K562 (cell line): ENCODE data around the gene YPEL1. TPM values are rescaled to one million over a fixed set of nuclear protein-coding genes. Genes with fewer than 3 reads are reported as not detected.

Experiments used
- IRF1 ChIP-seq: sonication (generic); formaldehyde crosslinking; IDR thresholded peaks from 2 replicates; pipeline ENCODE4 v1.8.0; 2022; ENCODE audit warnings: missing genetic modification reagents, mild to moderate bottlenecking, borderline replicate concordance
- MED1 ChIP-seq: sonication (generic); formaldehyde crosslinking; IDR thresholded peaks from 2 replicates; pipeline ENCODE4 v1.8.1; 2023; ENCODE audit warnings: missing genetic modification reagents, borderline replicate concordance
- POLR2G ChIP-seq: fragments of 200-400 bp; formaldehyde crosslinking; IDR thresholded peaks from 2 replicates; pipeline ENCODE4 v1.6.1; 2017; ENCODE audit warnings: low read depth, mild to moderate bottlenecking, antibody characterized with exemption, low read length, moderate library complexity
- PRDM10 ChIP-seq: fragments of 450-650 bp; IDR thresholded peaks from 2 replicates; pipeline ENCODE4 v1.6.1; 2018; ENCODE audit not compliant: partially characterized antibody
- RBM22 ChIP-seq: fragments of 200-400 bp; formaldehyde crosslinking; IDR thresholded peaks from 2 replicates; pipeline ENCODE4 v1.6.1; 2018; ENCODE audit warnings: low read length, low read depth; ENCODE audit not compliant: poor library complexity, severe bottlenecking
- REST ChIP-seq, 2 experiments: fragments of 450-650 bp; formaldehyde crosslinking in 1 of 2; IDR thresholded peaks; 2 replicates each; pipeline versions ENCODE4 v1.4.0 to v1.6.1; 2014 to 2020; ENCODE audit warnings: mild to moderate bottlenecking in 2 of 2, borderline replicate concordance in 1 of 2, low read depth in 1 of 2
- TEAD2 ChIP-seq: fragments of 450-650 bp; IDR thresholded peaks from 2 replicates; pipeline ENCODE4 v1.6.1; 2016; ENCODE audit warnings: missing genetic modification characterization, control low read depth, missing compliant biosample characterization
- ZZZ3 ChIP-seq: fragments of 450-650 bp; IDR thresholded peaks from 2 replicates; pipeline ENCODE4 v1.6.1; 2016; ENCODE audit warnings: antibody characterized with exemption, mild to moderate bottlenecking, moderate library complexity
- polyA plus RNA-seq, 8 experiments: library from polyadenylated mRNA; depleted of rRNA in 4 of 8; stranded (reverse) in 5 of 8; unstranded in 3 of 8; fragments of >200 nt; fragmentation: Nextera tagmentation in 2 of 8; fragmentation: Illumina TruSeq in 1 of 8; extraction: Ambion mirVana in 2 of 8; extraction: Trizol in 1 of 8; gene quantifications; 2 replicates each; pipeline versions ENCODE4 v1.2.1 to v1.2.3, GENCODE V29; 2011 to 2014; ENCODE audit warnings: inconsistent platforms in 1 of 8, missing spikeins in 1 of 8
- total RNA-seq, 7 experiments: library from RNA; depleted of rRNA in 6 of 7; stranded (reverse); fragments of >200 nt in 6 of 7; fragmentation: Illumina TruSeq in 2 of 7; extraction: Trizol in 2 of 7; gene quantifications; 2 replicates each; pipeline versions ENCODE4 v1.2.1 to v1.2.3, GENCODE V29; 2011 to 2021; ENCODE audit warnings: low replicate concordance in 1 of 7
- TF ChIP-seq, protein P1 (sequence below): fragments of 450-650 bp; formaldehyde crosslinking; IDR thresholded peaks from 2 replicates; pipeline ENCODE4 v1.4.0; 2020; ENCODE audit warnings: mild to moderate bottlenecking, moderate library complexity

Gene YPEL1
- total and polyA plus RNA-seq, 9 of the 15 experiments (the other 6 are each of a cell fraction or from before 2014, with no cell fraction given), result 0.07 to 2.2 (median 0.46) TPM

DNA sequence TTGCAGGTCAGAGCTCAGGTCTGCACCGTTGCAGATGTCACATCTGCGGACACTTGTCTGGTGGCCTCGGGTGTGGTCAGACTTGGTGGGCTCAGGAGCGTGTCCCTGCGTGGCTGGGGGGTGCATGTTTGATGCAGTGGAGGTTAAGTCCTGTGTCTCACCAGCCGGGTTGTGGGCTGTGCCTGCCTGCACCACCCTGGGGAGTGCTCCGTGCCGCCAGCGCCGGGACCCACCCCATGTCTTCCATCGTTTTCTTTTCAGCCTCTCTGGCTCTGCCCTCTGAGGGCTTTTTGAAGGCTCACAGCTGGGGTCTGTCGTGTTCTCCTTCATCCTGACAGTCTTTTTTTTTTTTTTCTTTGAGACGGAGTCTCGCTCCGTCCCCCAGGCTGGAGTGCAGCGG is 43.8 kb downstream of the YPEL1 start (continued):
- 0 out of 2 replicates have a peak, but pooled peaks have one; percentile 88 for TF ChIP-seq MED1
- TF ChIP-seq POLR2G, result peak; percentile 50; the same call in 1 of the 2 replicates
- no peak for TF ChIP-seq RBM22
- TF ChIP-seq REST (IDR thresholded peaks at IDR 0.05; ENCODE audit: borderline replicate concordance), result no peak
- peak; percentile 61; the same call in 1 of the 2 replicates for TF ChIP-seq REST (CRISPR knock-in tag; IDR thresholded peaks at IDR 0.05; ENCODE audit: low read depth)
- TF ChIP-seq PRDM10, result peak; percentile 64
- TF ChIP-seq ZZZ3, result no peak
- TF ChIP-seq TEAD2 (tag), result no peak
- no peak for TF ChIP-seq IRF1 (CRISPR knock-in tag)
- TF ChIP-seq, protein P1, sequence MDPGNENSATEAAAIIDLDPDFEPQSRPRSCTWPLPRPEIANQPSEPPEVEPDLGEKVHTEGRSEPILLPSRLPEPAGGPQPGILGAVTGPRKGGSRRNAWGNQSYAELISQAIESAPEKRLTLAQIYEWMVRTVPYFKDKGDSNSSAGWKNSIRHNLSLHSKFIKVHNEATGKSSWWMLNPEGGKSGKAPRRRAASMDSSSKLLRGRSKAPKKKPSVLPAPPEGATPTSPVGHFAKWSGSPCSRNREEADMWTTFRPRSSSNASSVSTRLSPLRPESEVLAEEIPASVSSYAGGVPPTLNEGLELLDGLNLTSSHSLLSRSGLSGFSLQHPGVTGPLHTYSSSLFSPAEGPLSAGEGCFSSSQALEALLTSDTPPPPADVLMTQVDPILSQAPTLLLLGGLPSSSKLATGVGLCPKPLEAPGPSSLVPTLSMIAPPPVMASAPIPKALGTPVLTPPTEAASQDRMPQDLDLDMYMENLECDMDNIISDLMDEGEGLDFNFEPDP (CRISPR knock-in tag), result no peak
